WERI-Rb-1 (cell line): ENCODE results near the gene DAPL1.

Experiments
- DNase-seq: peaks from one replicate; pipeline ENCODE4 v3.0.0-alpha.2; 2020
- H3K27ac ChIP-seq: fragments of 250-450 bp; sonication (Bioruptor Pico); 2 replicates; pipeline ENCODE4 v1.5.1; 2020; ENCODE audit warnings: mild to moderate bottlenecking, moderate library complexity
- H3K27me3 ChIP-seq: fragments of 250-450 bp; sonication (Bioruptor Pico); 2 replicates; pipeline ENCODE4 v1.5.1; 2021; ENCODE audit warnings: mild to moderate bottlenecking, low read depth, moderate library complexity; ENCODE audit not compliant: insufficient read depth, severe bottlenecking
- H3K36me3 ChIP-seq: fragments of 250-450 bp; sonication (Bioruptor Pico); 2 replicates; pipeline ENCODE4 v1.5.1; 2020; ENCODE audit warnings: mild to moderate bottlenecking, moderate library complexity
- H3K4me3 ChIP-seq: 2 replicates; pipeline ENCODE4 v1.5.1; 2011; ENCODE audit warnings: low read depth, mild to moderate bottlenecking, control low read depth, low read length
- H3K9me3 ChIP-seq: fragments of 250-450 bp; sonication (Bioruptor Pico); 2 replicates; pipeline ENCODE4 v1.5.1; 2021; ENCODE audit warnings: mild to moderate bottlenecking, moderate library complexity; ENCODE audit not compliant: severe bottlenecking
- TF ChIP-seq, protein P1 (sequence below): IDR thresholded peaks from 2 replicates; pipeline ENCODE4 v1.5.1; 2011; ENCODE audit warnings: low read depth, mild to moderate bottlenecking, control low read depth, inconsistent platforms, low read length

DAPL1 gene

DNA sequence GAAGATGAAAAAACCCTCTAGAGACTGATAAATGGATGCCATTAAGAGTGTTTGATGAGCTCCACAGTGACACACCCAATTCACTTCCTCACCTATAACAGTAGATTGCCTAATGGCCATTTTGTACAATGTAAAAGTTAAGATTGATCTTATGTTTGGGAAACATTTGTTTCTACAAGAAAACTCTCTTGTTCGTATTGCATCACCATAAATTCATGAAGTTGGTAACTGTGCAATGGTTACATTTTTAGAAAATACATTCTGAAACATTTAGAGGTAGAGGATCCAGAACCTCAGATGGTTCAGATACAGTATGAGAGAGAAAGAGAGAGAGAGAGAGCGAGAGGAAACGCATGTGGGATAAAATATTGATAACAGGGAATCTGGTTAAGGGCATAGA lies 31.8 kb downstream of the DAPL1 start:
- no peaks in the 10 kb centered on the region for H3K36me3 ChIP-seq
- no peaks in the 10 kb centered on the region for H3K27me3 ChIP-seq
- TF ChIP-seq, protein P1, sequence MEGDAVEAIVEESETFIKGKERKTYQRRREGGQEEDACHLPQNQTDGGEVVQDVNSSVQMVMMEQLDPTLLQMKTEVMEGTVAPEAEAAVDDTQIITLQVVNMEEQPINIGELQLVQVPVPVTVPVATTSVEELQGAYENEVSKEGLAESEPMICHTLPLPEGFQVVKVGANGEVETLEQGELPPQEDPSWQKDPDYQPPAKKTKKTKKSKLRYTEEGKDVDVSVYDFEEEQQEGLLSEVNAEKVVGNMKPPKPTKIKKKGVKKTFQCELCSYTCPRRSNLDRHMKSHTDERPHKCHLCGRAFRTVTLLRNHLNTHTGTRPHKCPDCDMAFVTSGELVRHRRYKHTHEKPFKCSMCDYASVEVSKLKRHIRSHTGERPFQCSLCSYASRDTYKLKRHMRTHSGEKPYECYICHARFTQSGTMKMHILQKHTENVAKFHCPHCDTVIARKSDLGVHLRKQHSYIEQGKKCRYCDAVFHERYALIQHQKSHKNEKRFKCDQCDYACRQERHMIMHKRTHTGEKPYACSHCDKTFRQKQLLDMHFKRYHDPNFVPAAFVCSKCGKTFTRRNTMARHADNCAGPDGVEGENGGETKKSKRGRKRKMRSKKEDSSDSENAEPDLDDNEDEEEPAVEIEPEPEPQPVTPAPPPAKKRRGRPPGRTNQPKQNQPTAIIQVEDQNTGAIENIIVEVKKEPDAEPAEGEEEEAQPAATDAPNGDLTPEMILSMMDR, result no peak
- no peak overlapping the region for H3K4me3 ChIP-seq
- no peak for DNase-seq
- H3K27ac ChIP-seq, result no peak overlapping the region
- H3K9me3 ChIP-seq, result no peaks in the 10 kb centered on the region

GRCh38 chr2:158828378-158829164 lies 33.5 kb downstream of the DAPL1 start:
- Histone ChIP-seq H3K9me3 (no peaks in the 10 kb centered on the region), H3K27me3 (no peaks in the 10 kb centered on the region), H3K27ac (no peak overlapping the region), H3K4me3 (no peak overlapping the region), H3K36me3 (no peaks in the 10 kb centered on the region)
- no peak for DNase-seq
- TF ChIP-seq, protein P1, result no peak

DNA sequence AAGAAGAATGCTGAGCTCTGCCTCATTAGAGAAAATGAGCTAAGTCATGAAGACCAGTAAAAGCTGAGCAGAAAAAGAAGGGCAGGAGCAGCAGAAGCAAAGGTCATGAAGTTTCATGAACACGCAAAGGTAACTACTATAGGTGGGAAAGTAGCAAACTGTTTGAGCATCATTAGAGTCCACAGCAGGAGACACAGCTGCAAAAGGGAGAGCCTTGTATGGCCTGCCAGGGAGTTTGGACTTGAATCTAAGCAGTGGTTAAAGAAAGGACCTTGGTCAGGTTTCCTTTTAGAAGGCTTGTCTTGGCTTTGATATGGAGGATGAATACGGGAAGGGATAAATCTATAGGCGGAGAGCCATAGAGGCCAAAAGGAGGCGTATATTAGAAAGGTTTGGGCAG lies 34.0 kb downstream of the DAPL1 start:
- H3K27ac ChIP-seq, result no peak overlapping the region
- no peaks in the 10 kb centered on the region for H3K36me3 ChIP-seq
- TF ChIP-seq, protein P1, result no peak
- H3K27me3 ChIP-seq, result no peaks in the 10 kb centered on the region
- no peaks in the 10 kb centered on the region for H3K9me3 ChIP-seq
- no peak for DNase-seq
- no peak overlapping the region for H3K4me3 ChIP-seq

- Histone ChIP-seq H3K27me3 (no peaks in the 10 kb centered on the region), H3K4me3 (no peak overlapping the region), H3K27ac (no peak overlapping the region), H3K36me3 (no peaks in the 10 kb centered on the region), H3K9me3 (no peaks in the 10 kb centered on the region)
- DNase-seq, result no peak
- TF ChIP-seq, protein P1, result no peak
These were observed 35.1 kb downstream of the DAPL1 start for GRCh38 chr2:158830201-158830600.

GRCh38 chr2:158835431-158835830 lies 40.3 kb downstream of the DAPL1 start:
- Histone ChIP-seq H3K27me3 (no peaks in the 10 kb centered on the region), H3K4me3 (no peak overlapping the region), H3K9me3 (no peaks in the 10 kb centered on the region), H3K27ac (no peak overlapping the region), H3K36me3 (no peaks in the 10 kb centered on the region)
- DNase-seq, result no peak
- TF ChIP-seq, protein P1, result no peak

DNA sequence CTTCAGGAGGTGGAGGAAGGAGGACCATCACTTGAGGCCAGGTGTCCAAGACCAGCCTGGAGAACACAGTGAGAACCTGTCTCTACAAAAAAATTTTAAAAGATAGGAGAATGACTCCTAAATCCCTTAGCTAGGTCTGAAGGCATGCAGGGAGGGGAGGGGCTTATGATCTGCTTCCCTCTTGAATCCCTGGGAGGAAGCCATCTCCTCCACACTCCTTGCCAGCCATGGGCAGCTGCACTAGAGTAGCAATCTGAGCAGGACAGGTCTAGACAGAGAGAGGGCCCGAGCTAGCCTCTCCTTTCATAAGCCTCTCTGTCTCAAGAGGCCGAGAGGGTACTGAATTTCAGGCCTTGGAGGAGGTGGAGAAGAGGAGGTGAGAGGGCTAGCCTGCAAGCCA lies 42.5 kb downstream of the DAPL1 start:
- Histone ChIP-seq H3K27ac (no peak overlapping the region), H3K9me3 (no peaks in the 10 kb centered on the region), H3K36me3 (no peaks in the 10 kb centered on the region), H3K4me3 (no peak overlapping the region), H3K27me3 (no peaks in the 10 kb centered on the region)
- TF ChIP-seq, protein P1, result no peak
- no peak for DNase-seq
